Activated CD8-positive, alpha-beta memory T cell treated with anti-CD3 and anti-CD28 coated beads, Interleukin-2, amount 50 U/mL, for 48 hours (primary cell): Measurements from ENCODE around the gene CRTC1.

Experiments
- DNase-seq: peaks from one replicate; pipeline ENCODE4 v3.0.0-alpha.2; 2020

Gene CRTC1

DNA sequence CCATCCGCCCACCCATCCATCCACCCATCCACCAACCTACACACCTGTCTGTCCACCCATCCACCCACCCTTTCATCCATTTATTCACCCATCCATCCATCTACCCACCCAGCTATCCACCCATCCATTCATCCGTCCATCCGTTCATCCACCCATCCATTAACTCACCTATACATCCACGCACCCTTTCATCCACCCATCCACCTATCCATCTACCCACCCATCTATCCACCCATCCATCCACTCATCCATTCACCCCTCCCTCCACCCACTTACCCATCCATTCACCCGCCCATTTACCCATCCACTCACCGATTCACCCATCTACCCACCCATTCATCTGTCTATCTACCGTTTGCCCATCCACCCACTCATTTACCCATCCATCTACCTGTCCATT is 29.0 kb upstream of the CRTC1 start:
- no peak for DNase-seq

- no peak for DNase-seq
Observed at GRCh38 chr19:18655173-18655844, 28.2 kb upstream of the CRTC1 start.

- DNase-seq, result no peak
Observed at GRCh38 chr19:18656337-18657086, 27.0 kb upstream of the CRTC1 start.

DNA sequence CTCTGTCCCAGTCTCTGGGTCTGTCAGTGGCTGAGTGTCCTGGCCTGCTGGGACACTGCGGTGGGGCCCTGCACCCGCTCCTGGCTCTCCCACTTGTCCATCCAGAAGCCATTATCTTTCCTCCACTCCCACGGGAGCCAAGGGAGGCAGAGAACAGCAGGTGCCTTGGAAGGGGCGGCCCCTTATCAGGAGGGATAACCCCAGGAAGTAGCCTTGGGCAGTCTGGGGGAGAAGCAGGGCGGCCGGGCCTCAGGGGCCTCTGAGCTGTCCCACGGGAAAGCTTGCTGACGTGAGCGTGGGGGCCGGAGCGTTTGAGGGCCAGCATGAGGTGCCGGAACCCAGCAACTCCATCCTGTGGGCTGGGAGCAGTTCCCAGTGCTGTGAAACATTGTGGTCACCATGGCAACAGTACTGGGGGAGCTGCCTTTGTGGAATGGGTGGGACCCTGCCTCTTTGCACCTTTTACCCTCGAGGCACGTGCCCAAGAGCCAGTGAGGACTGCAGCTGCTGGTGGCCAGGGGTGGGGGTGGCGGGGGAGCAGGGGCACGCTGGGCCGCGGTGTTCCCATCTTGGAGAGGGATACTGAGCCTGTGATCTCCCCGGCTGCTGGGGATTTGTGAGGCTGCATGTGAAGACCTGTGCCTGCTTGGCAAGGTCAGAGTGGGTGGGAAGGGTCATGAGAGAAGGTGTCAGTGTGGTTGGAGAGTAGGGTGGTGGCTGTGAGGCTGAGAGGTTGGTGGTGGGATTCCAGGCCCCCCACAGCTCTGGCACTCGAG is 25.7 kb upstream of the CRTC1 start:
- no peak for DNase-seq

DNA sequence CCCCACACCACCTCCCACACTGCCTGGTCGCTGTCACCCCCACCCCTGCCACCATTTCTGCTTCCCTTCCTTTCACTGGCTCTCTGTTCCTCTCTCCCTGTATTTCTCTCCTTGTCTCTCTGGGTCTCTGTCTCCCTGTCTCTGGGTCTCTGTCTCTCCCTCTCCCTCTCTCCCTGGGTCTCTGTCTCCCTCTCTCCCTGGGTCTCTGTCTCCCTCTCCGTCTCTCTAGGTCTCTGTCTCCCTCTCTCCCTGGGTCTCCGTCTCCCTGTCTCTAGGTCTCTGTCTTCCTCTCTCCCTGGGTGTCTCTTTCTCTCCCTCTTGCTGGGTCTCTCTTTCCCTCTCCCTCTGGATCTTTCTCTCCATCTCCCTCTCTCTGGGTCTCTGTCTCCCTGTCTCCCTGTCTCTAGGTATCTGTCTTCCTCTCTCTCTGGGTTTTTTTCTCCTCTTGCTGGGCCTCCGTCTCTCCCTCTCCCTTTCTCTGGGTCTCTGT is 25.1 kb upstream of the CRTC1 start:
- no peak for DNase-seq

DNA sequence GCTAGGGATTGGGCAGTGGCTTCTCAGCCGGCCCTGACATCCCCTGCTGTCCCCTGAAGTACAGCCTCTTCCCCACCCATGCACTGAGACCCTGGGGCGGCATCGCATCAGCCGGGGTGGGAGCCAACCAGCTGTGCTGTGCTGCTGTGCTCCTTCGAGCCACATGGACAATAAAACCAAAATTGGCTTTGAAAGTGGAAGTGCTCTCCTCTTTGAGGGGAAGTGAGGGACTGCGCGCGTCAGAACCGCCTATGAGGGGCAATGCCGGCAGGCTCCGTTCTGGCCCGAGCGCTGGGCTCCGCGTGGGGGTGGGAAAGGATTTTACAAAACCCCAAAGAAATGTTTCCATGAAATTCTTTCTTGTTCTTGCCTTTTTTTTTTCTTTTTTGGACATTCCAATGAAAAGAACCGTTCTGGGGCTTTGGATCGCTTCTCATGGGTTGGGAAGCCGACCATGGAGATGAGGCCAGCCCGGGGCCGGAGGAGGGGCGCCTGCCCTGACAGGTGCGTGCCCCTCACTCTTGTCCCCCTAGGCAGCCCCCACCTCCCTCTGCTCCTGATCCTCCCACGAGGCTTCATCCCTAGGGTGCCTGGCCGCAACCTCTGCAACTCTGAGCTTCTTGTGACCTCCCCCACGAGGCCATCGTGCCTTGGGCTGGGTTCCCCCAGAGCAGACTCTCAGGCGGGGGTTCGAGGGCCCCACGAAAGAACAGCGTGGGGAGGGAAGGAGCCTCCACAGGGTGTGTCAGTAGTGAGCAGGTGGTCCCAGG is 24.0 kb upstream of the CRTC1 start:
- no peak for DNase-seq

DNA sequence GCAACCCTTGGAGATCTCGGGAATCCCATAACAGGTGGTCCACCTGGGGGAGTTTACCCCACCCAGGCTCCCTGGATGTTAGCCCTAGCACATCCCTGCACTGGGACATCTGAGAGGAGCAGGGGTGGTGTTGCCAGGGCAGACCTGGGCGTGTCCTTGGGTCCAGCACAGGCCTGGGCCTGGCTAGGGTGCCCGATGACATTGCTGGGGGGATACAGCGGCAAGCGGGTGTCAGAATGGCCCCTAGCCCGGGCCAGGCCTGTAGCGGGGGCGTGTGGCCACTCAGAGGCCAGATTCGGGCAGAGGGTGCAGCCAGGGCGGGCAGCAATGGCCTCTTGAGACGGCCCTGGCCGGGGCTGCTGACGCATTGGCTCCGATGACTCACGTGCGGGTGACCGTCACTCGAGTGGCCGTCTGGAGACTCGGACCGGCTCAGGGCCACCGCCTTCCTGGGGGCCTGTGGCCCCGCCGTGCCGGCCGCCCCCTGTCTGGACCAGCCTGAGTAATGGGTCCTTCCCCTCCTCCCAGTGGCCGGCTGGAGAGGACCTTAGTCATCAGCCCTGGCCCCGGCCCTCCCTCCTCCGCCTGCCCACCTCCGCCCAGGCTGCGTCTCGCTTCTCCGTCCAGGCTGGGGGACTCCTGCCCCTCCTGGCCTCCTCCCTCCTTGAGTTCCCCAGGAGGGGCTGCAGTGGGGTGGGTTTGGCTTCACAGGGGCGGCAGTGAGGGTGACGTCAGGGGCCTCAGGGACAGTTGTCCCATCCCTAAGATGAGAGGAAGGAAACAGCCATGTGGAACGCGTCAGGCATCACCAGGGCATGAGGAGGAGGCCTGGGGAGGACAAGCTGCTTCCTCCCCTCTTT is 23.2 kb upstream of the CRTC1 start:
- no peak for DNase-seq

DNA sequence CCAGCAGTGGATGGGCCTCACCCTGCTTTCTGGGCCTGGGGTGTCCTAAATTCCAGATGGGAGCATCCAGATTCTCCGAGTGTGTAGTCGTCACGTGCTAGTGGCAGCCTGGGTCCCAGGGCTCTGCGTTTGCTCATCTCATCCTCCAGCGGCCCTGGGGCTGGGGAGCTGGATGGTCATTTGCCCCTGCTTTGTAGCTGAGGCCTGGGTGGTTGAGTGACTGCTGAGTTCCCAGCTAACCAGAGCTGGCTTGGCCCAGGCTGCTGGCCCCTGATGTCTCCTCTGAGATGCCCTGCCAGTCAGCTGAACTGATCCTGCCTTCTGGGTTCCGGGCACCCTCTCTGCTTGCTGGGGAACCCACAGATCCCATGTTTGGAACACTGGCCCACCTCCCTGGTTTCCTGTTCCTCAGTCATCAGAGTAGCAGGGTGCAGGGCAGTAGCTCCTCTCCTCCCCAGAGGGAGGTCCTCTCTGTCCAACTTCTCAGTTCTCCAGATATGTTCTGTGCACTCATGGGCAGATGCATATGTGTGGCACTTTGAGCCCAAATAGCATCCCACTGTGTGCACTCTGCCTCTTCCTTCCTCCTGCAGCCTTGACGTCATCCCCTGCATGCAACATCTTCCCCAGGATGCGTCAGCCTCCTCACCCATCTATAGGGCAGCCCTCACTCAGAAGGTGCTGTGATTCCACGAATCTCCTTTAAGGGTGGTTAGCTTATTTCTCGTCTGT is 22.4 kb upstream of the CRTC1 start:
- DNase-seq, result no peak

GRCh38 chr19:18662972-18663732 is 20.3 kb upstream of the CRTC1 start:
- DNase-seq, result no peak

DNA sequence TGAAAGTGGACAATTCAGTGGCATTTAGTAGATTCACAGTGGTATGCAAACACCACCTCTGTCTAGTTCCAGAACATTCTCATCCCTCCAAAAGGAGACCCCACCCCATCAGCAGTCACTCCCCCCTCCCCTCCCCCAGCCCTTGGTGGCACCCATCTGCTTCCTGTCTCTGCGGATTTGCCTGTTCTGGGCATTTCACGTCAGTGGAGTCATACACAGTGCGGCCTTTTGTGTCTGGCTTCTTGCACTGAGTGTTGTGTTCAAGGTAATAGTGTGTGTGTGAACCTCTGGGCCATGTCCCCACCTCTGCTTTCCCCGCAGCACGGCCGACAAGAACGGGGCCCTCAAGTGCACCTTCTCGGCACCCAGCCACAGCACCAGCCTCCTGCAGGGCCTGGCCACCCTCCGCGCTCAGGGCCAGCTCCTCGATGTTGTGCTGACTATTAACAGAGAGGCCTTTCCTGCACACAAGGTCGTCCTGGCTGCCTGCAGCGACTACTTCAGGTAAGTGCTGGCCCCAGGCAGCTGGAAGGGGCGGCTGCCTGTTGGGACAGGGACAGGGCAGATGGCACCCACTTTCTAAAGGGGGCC is 19.4 kb upstream of the CRTC1 start:
- DNase-seq, result no peak

DNA sequence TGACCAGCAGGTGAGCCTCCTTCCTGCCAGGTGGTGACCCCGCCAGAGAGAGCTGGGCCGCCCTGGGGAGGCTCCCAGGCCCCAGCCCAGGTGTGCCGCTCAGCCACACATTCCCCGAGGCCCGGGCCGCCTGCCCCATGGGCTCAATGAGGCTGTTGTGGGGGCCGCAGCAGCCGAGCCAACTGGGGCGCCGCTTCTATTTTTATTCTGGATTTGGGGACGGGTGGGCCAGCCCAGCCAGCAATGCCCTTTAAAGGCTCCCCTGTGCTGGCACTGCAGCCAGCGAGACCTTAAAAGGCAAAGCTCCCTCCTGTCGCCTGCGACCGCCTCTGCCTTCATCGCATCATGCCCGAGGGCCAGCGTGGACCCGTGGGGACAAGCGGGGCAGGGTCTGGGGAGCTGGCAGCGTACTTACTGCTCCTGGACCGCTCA is 17.7 kb upstream of the CRTC1 start:
- DNase-seq, result no peak

DNA sequence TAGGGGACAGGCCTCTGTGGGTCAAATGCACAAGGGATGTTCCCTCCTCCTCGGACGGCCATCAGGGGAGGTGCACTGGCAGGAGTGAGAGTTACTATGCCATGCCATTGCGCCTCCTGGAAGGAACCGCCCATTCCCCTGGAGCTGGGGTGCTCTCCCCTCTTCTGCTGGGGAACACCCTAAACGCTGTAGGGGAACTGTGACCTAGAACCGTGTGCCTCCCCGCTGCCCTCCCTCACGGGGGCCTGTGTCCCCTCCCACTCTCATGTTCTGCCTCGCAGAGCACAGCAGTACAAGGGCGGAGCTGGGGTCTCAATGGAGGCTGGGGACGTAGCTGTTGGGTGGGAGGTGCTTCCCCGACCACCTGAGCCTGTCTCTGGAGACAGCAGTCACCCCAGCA is 17.2 kb upstream of the CRTC1 start:
- no peak for DNase-seq

DNA sequence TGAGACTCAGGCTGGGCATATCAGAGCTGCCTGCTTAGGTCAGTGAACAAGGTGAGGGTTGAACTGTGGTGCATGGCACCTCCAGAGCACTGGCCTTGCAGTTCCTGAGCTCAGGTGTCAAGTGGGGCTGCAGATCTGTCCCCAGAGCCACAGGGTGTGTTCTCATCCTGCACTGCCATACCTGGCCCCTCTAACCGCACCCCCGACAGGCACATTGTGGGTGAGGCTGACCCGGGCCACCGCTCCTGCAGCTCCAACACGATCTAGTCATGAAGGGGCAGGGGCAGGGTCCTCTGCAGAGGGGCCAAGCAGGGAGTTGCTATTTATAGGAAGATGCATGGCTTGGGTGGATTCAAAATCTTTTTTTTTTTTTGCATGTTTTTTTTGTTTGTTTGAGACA is 16.7 kb upstream of the CRTC1 start:
- DNase-seq, result no peak

DNA sequence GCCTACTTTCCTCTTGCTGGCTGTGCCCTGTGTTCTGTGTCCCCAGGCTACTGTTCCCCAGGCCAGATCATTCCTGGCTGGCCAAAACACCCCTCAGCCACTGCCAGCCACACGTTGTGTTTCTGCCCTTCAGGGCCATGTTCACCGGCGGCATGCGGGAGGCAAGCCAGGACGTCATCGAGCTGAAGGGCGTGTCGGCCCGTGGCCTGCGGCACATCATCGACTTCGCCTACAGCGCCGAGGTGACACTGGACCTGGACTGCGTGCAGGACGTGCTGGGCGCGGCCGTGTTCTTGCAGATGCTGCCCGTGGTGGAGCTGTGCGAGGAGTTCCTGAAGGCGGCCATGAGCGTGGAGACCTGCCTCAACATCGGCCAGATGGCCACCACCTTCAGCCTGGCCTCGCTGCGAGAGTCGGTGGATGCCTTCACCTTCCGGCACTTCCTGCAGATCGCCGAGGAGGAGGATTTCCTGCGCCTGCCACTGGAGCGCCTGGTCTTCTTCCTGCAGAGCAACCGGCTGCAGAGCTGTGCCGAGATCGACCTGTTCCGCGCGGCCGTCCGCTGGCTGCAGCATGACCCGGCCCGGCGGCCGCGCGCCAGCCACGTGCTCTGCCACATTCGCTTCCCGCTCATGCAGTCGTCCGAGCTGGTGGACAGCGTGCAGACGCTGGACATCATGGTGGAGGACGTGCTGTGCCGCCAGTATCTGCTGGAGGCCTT is 15.8 kb upstream of the CRTC1 start:
- no peak for DNase-seq

DNA sequence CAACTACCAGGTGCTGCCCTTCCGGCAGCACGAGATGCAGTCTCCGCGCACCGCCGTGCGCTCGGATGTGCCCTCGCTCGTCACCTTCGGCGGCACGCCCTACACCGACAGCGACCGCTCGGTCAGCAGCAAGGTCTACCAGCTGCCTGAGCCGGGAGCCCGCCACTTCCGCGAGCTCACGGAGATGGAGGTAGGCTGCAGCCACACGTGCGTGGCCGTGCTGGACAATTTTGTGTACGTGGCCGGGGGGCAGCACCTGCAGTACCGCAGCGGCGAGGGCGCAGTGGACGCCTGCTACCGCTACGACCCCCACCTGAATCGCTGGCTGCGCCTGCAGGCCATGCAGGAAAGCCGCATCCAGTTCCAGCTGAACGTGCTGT is 15.2 kb upstream of the CRTC1 start:
- no peak for DNase-seq

- DNase-seq, result no peak
Observed at GRCh38 chr19:18668744-18669523, 14.5 kb upstream of the CRTC1 start.

GRCh38 chr19:18669524-18669817 is 14.0 kb upstream of the CRTC1 start:
- no peak for DNase-seq

DNA sequence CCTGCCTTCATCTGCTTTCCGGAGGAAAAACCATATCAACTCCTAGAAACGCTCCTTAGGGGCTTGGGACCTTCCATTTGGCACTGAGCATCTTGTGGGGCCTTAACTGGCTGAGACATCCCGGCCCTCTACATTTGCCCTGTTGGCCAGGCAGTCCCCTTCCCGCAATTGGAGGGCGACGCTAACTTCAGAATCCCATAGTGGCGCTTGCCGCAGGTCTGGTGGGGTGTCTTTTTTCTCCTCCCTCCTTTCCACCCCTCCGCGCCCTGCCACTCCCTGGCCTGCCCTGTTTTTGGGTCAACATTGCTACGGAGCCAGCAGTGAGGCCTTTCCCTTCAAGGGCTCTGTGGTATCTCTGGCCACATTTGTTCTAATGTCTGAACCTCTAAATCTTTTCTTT is 13.6 kb upstream of the CRTC1 start:
- DNase-seq, result no peak

DNA sequence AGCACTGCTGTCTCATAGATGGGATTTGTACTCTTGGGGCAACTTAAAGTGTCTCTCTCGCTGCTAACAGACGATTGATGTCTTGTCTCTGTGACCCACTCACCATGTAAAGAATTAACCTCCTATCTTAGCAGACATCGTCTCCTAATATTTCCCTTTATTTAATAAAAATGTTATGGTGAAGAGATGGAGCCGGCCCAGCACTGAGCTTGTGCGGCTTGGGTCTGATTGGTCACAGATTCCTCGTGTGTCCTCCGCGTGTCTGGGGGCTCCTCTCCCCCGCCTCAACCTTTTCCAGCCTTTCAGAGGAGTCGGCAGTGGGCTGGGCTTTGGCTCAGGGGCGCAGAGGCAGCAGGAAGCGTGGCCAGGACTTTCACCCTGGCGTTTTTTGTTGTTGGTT is 13.2 kb upstream of the CRTC1 start:
- DNase-seq, result no peak
